ENCODE data around the gene RGMA. TPM values are rescaled to one million over a fixed set of nuclear protein-coding genes. Genes with fewer than 3 reads are reported as not detected.
A peak's percentile ranks its signal among the peaks of the same experiment; 100 is the strongest.

Gene RGMA
- total RNA-seq, 1 experiment from 2014 or later: 41.4 TPM

DNA sequence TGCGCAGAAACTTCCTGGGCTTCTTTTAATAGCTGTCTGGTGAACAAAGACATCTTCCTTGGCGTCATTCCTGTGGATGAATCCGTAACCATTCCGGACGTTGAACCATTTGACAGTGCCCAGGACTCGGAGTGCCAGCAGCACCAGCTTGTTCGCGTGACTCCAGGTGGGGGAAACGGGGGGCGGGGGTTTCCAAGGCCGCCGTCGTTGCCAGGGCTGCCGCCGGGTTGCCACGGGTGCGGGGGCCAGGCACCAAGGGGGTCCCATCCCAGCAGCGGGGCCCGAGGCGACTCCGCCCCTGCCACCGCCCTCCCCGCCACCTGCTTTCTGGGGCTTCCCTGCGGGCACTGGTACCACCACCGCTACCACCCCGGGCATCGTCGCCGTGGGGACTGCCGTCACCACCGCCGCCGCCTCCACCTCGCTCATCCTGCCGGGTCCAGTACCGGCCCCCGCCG is 22.8 kb downstream of the RGMA start:
- Histone ChIP-seq H3K79me1 (ENCODE audit: insufficient read depth, low read depth, low read length, poor library complexity, severe bottlenecking) (peaks cover 8% of the 10 kb centered on the region), H3K79me2 (ENCODE audit: insufficient read depth, low read length) (peaks cover 28% of the 10 kb centered on the region; the same call in 1 of the 2 replicates), H3T11ph (ENCODE audit: low read length) (no peak overlapping the region), H3K4ac (ENCODE audit: low read depth, low read length) (no peak overlapping the region), H4K20me1 (ENCODE audit: control insufficient read depth, insufficient read depth, insufficient read length) (no peaks in the 10 kb centered on the region), H2BK20ac (ENCODE audit: low read depth, low read length, poor library complexity, severe bottlenecking) (no peak overlapping the region), H3K23ac (ENCODE audit: insufficient read length, low read depth, low read length) (no peak overlapping the region), H4K8ac (replicated peaks; ENCODE audit: insufficient read length, low read depth, low read length) (no peak overlapping the region), H3K4me2 (ENCODE audit: insufficient read depth, insufficient read length, low read length) (no peak overlapping the region), H2AFZ (ENCODE audit: low read length) (no peak overlapping the region), H3K18ac (ENCODE audit: insufficient read length, low read depth, low read length) (no peak overlapping the region), H2BK12ac (ENCODE audit: insufficient read length, low read depth, low read length) (no peak overlapping the region), H3K9ac (ENCODE audit: extremely low read depth, insufficient read length, low read length) (no peak overlapping the region), H3K9me3 (ENCODE audit: control insufficient read depth, low read depth, low read length) (no peaks in the 10 kb centered on the region), H2BK5ac (ENCODE audit: insufficient read length, low read length) (no peak overlapping the region), H3K23me2 (ENCODE audit: insufficient read length, low read depth, low read length, poor library complexity, severe bottlenecking) (peaks cover 10% of the 10 kb centered on the region), H3K56ac (ENCODE audit: insufficient read length, low read depth, low read length) (no peak overlapping the region), H3K14ac (ENCODE audit: insufficient read depth, low read length) (no peak overlapping the region), H2BK15ac (ENCODE audit: low read depth, low read length) (no peak overlapping the region), H3K27me3 (ENCODE audit: insufficient read depth, low read length) (no peaks in the 10 kb centered on the region), H4K91ac (ENCODE audit: insufficient read length, low read depth, low read length) (no peak overlapping the region), H2AK5ac (ENCODE audit: insufficient read length, low read length) (no peak overlapping the region), H3K27ac (ENCODE audit: insufficient read length, low read depth, low read length) (no peak overlapping the region), H2BK120ac (ENCODE audit: low read depth, low read length, poor library complexity, severe bottlenecking) (no peak overlapping the region), H4K5ac (ENCODE audit: insufficient read length, low read depth, low read length) (no peak overlapping the region), H3K4me1 (ENCODE audit: insufficient read depth, low read length) (peaks cover 23% of the 10 kb centered on the region)
- no peaks in the 10 kb centered on the region for H3K9me3 Mint-ChIP-seq
- no peak for DNase-seq
- H3K4me3 Mint-ChIP-seq: no peak overlapping the region
- H3K4me1 Mint-ChIP-seq: peaks cover 79 to 89% of the 10 kb centered on the region in 2 experiments
- H3K36me3 Mint-ChIP-seq (ENCODE audit: insufficient read depth in 1 of 3, low read depth in 3 of 3): peaks cover 29 to 72% (median 54%) of the 10 kb centered on the region in 3 experiments
- no CpG with 5 or more reads among the region's 38 CpGs for WGBS (ENCODE audit: extremely low coverage, insufficient read length, low lambda C conversion rate)
- H3K27ac Mint-ChIP-seq: peak overlapping the region in 2 of 3 experiments; percentile 68 to 70; a peak in 1 of 7 replicates
- H3K27me3 Mint-ChIP-seq (ENCODE audit: low read depth): no peaks in the 10 kb centered on the region
- TF ChIP-seq, protein P1, sequence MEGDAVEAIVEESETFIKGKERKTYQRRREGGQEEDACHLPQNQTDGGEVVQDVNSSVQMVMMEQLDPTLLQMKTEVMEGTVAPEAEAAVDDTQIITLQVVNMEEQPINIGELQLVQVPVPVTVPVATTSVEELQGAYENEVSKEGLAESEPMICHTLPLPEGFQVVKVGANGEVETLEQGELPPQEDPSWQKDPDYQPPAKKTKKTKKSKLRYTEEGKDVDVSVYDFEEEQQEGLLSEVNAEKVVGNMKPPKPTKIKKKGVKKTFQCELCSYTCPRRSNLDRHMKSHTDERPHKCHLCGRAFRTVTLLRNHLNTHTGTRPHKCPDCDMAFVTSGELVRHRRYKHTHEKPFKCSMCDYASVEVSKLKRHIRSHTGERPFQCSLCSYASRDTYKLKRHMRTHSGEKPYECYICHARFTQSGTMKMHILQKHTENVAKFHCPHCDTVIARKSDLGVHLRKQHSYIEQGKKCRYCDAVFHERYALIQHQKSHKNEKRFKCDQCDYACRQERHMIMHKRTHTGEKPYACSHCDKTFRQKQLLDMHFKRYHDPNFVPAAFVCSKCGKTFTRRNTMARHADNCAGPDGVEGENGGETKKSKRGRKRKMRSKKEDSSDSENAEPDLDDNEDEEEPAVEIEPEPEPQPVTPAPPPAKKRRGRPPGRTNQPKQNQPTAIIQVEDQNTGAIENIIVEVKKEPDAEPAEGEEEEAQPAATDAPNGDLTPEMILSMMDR (conservative IDR thresholded peaks at IDR 0.05): no peak

Measured in H9 (cell line).